ENCODE results near the gene HECW1.

- TF ChIP-seq CTCF (tag by site-specific recombination; IDR thresholded peaks at IDR 0.05) (no peak), AEBP2 (tag by site-specific recombination; IDR thresholded peaks at IDR 0.05; ENCODE audit: borderline replicate concordance) (no peak), ZNF830 (tag by site-specific recombination; IDR thresholded peaks at IDR 0.05; ENCODE audit: low read depth) (no peak), ZNF776 (tag by site-specific recombination; IDR thresholded peaks at IDR 0.05; ENCODE audit: borderline replicate concordance) (no peak), ZNF169 (tag by site-specific recombination; IDR thresholded peaks at IDR 0.05) (no peak), ZNF311 (tag by site-specific recombination; IDR thresholded peaks at IDR 0.05; ENCODE audit: borderline replicate concordance) (no peak), ZBTB6 (tag by site-specific recombination; IDR thresholded peaks at IDR 0.05) (no peak), ZNF394 (tag by site-specific recombination; IDR thresholded peaks at IDR 0.05; ENCODE audit: borderline replicate concordance) (no peak), MEIS1 (CRISPR knock-in tag; IDR thresholded peaks at IDR 0.05; ENCODE audit: borderline replicate concordance) (no peak), SETDB1 (IDR thresholded peaks at IDR 0.05; ENCODE audit: insufficient read length, low read length) (no peak), ZNF274 (IDR thresholded peaks at IDR 0.05; ENCODE audit: low read length) (no peak), ZNF274 (tag by site-specific recombination; IDR thresholded peaks at IDR 0.05; ENCODE audit: borderline replicate concordance) (no peak)
Measured at GRCh38 chr7:43590862-43591557, 478.6 kb downstream of the HECW1 start.
